NCI-H446 (cell line): ENCODE results near the gene CLDN7.

Experiments
- DNase-seq, 2 experiments: peaks; one replicate each; lab custom pipeline; 2025; lab: John Stamatoyannopoulos, UW

The CLDN7 gene

DNA sequence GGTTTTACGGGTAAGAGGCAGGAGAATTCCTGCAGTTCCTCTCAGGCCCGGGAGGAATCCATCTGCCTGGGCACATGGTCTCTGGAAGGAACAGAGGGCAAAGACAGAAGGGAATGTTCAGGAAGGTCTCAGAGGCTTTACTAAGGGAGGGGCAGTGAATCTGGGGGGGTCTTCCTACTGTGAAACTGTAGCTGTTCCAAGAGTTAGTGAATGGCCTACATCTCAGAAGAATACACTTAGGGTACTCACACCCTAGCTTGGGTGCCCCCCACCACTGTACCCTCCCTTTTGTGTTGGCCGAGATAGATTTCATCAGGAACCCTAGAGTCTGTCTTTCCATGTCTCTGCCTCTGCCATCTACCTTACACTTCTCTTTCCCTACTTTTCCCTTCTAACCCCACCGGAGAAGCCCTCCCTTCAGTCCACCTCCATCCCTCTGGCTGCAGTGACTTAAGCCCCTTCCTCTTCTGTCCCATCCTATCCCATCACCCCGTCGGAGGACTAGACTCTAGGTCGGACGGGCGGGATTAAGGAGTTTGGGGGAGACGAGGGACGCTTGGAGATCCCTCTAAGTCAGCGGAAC lies 43.0 kb downstream of the CLDN7 start:
- DNase-seq, result peak in 1 of 2 experiments; percentile 40

DNA sequence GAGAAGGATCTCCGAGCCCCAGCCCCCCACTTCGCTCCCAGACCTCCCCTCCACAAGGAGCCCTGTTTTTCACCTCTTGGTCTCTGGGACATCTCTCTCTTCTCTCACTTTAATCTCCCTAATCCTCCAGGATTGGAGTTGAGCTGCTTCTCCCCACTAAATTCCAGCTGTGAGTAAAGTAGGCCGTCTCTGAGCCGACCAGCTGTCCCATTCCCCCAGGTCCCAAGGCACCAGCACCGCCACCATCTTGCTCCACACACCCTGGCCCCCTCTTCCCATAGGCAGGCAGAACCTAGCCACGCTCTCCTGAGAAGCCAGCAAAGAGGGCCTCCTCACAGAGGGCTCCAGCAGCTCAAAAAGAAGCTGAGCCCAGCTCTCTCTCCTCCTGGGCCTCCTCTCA lies 43.5 kb downstream of the CLDN7 start:
- no peak for DNase-seq

DNA sequence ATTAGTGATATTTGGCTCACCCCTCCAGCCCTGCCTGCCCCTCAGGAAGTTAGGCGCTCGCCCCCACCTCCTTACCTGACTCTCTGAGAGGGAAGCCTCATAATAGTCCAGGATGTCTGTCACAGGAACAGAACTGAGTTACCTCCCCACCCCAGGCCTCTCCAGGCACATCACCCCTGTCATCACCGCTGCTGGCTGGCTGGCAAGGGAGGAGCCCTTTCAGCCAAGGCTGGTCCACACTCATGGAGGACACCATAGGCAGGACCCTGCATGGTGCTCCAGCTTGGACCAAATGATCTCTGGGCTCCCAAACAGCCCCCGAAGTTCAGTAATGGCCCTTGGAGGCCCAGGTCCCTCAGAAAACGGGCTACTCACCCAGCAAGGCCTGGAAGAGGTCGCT lies 44.1 kb downstream of the CLDN7 start:
- no peak for DNase-seq

DNA sequence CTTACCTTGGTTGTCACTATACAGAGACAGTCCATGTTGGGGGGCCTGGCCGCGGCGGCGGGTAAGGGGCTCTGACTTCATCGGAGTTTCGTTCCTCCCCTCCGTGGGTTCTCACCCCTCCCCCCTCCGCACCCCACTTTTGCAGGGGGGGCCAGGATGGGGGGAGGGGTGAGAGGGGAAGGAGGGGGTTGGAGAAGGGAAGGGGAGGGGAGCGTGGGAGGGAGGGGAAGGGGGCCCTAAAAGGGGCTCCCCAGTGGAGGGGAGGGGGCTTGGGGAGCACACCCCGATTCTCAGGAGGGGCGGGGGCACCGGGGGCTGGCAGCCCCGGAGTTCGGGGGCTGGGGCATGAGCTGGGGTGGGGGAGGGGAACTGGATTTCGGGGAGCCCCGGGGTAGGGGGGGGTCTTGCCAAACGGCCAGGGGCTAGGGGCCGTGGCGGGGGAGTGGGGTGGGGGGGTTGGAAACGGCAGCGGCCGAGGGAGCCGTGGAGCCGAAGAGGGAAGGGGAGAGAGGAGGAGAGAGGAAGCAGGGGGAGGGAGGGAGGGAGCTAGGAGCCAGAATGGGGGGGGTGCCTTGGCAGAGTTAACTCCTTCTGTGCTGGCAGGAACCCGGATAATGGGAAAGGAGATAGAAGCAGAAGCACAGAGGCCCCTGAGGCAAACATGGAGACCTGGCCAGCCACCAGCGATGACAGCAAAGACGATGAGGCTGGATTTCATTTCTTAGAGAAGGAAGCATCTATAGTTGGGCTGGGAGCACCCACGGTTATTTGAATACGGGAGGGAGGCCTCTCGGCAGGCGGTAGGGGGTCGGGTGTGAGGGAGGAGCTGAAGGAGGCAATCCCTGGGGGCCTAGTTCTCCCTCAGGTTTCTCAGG lies 44.9 kb downstream of the CLDN7 start:
- peak in 1 of 2 experiments; percentile 53 for DNase-seq

DNA sequence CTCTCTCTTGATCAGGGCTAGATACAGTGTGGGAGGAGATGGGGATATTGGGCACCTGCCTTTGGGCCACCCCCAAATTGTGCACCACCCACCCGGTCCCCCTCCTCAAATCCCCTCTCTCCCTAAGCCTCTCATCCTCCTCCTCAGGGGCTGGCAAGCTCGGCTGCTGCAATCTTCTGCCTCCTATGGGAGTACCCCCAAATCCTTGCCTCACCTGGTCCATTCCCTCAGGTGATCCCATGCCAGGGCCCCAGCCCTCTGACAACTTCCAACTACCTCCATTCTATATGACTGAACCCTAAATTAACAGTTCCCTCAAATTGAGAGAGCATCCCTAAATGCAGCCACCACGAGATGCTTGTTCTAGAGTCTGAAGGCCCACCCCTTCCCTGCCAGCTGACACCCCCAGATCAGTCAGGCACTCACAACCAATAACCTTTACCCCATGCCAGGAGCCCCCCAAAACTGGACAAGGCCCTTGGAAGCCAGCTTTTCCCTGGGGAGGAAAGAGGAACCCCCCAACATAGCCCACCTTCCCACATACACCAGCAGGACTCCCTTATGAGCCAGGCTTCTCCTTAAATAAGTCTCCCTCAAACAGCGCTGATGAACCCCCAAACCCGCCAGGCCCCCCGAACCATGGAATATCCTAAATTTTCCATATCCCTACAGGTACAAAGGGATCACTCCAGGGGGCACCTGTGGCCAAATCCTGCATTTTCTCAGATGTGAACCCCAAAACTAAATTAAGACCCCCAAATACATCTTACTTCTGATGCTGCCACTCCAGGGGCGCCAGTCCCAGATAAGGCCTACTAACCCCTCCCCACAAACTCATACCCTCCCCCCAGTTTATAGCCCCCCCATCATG lies 45.8 kb downstream of the CLDN7 start:
- DNase-seq, result no peak

DNA sequence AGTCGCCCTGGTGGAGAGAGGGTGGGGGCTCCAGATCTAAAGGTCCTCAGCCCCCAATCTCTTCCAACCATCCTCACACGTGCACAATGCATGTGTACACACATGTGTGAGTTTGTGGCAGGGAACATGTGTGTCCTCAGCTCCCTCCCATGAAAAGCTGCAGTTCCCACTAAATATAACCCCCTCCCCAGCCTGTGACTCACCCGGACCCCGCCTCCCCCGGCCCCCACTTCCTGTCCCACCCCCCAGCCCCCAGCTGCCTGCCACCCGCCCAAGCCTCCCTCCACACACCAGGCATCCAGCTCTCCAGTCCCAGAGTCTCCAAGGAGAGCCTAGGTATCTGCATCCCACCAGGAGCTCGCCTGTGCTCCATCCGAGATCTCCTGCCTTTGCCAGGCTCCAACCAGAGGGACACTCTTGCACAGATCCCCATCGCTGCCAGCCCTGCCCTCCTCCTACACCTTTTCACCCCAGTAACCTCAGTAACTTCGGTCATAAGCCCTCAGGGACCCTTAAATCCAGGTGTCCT lies 46.6 kb downstream of the CLDN7 start:
- DNase-seq, result peak in 1 of 2 experiments; percentile 18

DNA sequence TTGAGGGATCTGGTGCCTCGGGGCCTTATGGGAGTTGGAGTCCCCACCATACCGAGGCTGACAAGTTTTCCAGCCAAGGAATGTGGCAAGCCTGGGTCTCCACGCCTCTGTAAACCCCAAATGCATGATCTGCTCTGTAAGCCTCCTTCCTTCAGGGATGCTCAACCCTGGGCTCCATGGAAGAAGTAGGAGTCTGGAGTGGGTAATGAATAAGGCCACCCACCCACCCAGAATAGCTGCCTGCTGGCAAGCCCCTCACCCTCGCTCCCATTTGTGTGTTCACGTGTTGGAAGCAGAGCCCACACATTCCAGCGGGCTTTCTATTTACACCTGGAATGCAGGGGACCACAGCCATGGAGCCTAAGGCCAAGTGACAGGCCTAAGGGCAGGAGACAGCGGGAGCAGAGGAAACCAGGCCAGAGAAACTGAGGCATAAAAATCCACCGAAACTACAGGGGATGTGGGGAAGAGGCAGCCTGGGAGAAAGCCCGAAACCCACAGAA lies 47.1 kb downstream of the CLDN7 start:
- DNase-seq, result no peak

DNA sequence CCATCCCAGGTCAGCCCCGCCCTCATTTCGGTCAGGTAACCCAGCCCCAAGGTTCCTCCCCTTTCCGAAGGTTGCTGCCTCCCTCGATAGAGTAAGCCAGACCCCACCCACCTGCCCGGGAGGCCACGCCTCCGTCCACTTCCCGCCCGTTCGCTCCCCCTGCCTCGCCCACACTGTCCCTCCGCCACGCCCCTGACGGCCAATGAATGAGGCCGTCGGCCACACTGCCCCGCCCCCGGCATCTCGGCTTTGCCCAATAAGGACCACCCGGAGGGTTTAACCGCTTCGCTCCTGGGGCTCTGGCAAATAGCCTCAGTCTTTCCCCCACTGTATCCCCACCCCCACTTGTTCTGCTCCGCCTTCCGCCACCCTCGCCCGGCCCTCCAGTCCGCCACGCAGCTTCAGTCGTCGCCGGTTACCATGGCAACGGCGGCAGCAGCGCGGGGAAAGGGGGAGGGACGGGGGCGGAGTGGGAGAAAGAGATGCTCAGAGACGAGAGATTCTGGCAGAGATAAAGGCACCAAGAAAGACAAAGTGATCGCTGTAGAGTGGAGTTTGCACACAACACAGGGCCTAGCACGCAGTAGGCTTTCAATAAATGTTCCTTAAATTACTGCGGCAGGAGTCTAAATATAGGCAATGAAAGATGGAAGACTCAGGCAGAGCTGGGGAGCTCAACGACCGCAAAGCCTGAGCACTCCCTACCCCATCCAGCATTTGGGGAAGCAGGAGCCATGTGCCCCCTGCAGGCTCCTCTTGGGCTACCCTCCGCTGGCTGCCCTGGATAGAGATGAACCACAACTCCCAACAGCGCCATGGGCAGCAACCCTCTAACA lies 47.8 kb downstream of the CLDN7 start:
- DNase-seq, result peak; percentile 98 to 99

DNA sequence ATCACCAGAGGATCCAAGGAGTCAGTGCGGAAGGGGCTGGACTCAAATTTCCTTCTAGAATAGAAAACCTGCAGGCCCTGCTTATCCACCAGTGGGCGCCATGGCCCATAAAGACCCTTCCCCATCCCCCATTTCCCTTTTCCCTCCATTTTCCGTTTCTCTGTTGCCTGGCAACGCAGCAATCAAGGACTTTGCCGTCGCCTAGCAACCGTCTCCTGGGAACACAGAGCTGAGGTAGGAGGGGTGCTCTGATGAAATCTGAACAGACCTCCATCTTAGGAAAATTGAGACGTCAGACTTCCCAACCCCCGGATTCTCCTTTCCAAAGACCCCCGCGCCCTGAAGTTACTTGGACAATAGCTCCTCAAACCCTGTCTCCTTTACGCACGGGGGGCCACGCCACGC lies 48.4 kb downstream of the CLDN7 start:
- peak; percentile 93 to 94 for DNase-seq

DNA sequence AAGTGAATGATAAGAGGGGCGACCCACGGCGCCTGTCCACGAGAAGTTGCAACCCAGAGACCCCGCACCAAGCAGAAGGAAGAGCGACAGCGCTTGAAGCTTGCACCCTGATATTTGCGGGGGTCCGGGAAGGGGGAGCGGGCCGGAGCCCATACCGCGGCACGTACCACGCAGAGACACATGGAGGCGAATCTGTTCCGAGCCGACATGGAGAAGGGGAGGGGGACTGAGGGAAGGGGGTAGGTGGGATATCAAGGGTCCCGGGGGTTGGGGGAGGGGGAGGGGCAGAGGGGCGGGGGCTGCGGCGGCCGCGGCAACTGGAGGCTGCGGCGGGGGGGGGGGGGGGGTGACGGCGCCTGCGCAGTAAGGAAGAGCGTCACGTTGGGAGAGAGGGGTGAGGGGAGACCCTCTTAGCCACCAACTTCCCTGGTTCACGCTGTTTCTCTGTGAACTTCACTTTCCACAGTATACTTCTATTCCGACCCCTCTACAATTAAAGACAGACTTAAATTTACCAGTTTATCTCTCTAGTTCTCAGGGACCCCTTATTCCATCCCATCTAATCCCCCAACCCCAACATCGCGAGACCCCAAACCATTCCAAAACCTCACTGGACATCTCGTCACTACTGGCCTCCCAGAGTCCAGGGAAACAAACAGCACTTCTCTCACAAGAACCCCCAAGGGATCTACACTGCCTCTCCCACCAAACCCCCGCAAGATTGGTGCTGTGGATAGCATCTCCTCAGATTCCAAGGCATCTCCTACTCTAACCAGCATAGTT lies 50.6 kb downstream of the CLDN7 start:
- DNase-seq, result no peak
